Left renal cortex interstitium (tissue), 4 donors: ENCODE measurements around the gene KCNB1. TPM values are rescaled to one million over a fixed set of nuclear protein-coding genes. Genes with fewer than 3 reads are reported as not detected.

Experiments used
- DNase-seq, 4 donors: peaks; one replicate each; pipeline ENCODE4 v3.0.0-alpha.2; 2013; ENCODE audit warnings: low read depth in 4 of 4, low spot score in 2 of 4, missing footprints in 1 of 4
- polyA plus RNA-seq, 4 donors: library from polyadenylated mRNA; unstranded; fragments of 120-200 nt; gene quantifications; one replicate each; pipeline ENCODE4 v1.2.1, GENCODE V29; 2013; ENCODE audit not compliant: insufficient read length in 4 of 4

The KCNB1 gene
- 1 to 10 TPM in 1 of 4 donors, under 1 TPM in 3; 0.47 to 1.1 (median 0.70) TPM for polyA plus RNA-seq

DNA sequence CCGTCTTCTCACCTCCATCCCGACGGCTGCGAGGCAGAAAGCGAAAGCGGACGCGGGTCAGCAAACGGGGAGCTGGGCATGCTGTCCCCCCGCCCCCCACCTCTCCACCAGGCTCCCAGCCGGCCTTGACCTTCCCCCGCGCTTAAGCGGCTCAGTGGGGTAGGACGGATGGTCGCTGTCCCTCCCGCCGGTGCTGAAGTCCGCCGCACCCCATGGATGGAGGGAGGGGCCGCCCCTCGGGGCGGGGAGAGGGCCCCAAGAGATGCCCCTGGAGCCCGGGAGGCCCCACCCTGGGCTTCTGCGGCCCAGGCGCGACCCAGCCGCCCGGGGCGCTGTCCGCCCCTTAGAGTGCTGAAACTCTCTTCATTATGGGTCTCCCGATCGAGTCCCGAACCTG, at the start of gene KCNB1:
Gene KCNB1 (minus strand): TSS at position 48 of the 397 bp plus-strand sequence. CDS start 188 bp downstream, outside the sequence.
- peak; percentile 47 to 73 (median 70) for DNase-seq

DNA sequence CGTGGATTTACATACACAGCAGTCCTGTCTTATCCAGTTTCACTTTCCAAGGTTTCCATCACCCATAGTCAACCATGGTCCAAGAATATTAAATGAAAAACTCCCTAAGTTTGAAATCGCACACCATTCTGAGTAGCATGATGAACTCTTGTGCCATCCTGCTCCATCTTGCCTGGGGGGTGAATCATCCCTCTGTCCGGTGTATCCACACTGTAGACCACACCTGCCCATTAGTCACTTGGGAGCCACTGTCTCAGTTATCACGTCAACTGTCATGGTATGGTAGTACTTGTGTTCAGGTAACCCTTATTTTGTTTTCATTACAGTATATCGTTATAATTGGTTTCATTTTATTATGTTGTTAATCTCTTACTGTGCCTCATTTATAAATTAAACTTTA, 47.0 kb upstream of the KCNB1 start:
- no peak for DNase-seq

DNA sequence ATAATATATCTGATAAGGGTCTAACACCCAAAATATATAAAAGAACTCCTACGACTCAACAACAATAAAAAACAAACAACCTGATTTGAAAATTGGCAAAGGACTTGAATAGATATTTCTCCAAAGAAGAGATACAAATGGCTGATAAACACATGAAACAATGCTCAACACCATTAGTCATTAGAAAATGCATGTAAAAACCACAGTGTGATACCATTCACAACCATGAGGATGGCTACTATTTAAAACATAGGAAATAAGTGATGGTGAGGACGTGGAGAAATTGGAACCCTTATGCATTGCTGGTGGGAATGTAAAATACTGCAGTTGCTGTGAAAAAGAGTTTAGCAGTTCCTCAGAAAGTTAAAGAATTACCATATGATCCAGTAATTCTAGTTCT, 44.1 kb upstream of the KCNB1 start:
- no peak for DNase-seq

DNA sequence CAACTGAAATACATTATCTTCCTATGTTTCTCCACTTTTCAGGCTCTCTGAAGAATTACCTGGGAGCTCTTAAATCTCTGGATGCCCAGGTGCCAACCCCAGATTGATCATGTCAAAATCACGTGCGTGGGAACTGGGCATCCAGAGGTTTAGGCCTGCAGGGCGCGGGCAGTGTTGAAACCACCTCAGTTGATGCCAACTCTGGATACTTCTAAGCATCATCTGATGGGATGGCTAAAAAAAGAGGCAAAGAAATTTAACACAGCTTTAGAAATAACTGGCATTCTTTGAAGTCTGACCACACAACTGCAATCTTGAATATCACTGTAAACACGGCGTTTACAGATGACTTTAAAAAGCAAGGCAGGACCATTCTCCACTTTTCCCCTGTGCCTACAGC, 43.6 kb upstream of the KCNB1 start:
- no peak for DNase-seq

DNA sequence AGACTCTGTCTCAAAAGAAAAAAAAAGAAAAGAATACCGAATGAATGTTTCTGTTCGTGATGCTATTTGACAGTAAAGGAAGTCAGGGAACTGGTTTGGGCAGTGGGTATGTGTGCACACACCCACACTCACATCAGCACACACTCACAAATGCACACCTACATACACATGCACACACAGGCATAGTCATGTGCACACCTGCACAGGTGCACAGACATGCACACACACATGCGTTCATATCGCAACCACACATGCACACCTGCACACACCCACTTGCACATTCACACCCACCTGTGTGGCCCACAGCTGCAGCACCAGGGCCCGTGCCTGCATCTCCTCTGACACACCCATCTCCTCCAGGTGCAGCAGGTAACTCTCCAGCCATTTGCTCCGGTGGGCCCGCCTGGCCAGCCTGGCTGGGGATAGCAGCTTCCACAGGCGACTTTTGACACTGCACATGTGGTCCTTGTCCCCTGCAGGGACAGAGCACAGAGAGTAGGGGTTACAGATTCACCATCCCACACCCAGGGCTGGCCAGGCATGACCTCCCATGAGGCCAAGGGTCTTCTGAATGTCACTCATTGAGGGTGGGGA, 41.4 kb upstream of the KCNB1 start:
- no peak for DNase-seq

DNA sequence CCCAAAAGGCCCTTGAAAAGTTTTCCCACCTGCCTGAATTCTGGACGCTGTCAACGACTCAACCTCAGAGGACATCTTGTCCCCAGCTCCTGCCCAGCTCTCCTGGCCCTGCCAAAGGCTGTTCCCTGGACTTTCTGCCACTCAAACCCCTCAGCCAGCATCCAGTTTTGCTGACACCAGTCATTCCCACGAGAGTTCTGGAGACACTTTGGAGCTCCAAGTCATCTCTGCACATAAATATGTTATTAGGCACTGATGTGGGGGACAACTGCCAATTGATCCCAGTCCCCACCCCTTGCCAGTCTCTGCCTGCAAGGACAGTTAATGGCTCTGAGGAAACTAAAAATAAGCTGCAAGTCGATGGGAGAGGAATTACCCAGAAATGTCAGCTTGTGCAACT, 38.9 kb upstream of the KCNB1 start:
- DNase-seq: no peak

DNA sequence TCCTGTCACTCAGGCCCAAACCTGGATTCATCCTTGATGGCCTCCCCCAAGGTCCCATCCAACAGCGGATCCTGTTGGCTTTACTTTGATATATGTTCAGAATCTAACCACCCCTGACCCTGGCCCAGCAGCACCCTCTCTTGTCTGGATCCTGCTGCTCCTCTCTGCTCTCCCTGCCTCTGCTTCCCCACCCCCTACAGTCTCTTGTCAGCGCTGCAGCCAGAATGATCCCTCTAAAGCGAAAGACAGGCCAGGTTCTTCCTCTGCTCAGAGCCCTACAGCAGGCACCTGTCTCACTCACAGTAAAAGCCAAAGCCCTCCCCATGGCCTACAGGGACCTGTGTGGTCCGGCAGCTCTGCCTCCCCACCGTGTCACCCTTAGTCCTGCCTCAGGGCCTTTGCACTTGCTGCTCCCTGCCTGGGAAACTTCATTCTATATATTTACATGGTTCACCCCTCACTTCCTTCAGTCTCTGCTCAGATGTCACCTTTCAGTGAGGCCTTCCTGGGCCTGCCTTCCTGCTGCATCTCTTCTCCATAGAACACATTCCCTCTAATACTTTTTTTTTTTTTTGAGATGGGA, 37.4 kb upstream of the KCNB1 start:
- no peak for DNase-seq

DNA sequence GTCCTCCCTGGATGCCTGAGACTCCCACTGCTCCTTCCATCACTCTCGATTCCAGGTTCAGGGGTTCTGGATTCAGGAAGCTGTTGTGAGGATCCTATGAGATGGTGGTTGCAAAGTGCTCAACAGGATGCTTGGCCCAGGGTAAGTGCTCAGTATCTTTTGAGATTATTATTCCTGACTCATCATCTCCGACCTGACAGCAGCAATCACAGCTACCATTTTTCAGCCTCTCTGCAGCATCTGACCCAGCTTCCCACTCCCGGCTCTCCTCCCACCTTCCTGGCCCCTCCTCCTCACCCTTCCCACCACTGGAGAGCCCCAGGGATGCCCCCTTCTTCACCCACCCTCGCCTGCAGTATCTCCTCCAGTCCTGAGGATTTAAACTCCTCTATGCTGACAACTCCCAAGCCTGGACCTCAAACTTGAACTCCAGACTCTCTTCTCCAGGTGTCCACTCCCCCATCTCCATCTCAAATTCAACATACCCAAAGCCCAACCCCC, 36.8 kb upstream of the KCNB1 start:
- no peak for DNase-seq

DNA sequence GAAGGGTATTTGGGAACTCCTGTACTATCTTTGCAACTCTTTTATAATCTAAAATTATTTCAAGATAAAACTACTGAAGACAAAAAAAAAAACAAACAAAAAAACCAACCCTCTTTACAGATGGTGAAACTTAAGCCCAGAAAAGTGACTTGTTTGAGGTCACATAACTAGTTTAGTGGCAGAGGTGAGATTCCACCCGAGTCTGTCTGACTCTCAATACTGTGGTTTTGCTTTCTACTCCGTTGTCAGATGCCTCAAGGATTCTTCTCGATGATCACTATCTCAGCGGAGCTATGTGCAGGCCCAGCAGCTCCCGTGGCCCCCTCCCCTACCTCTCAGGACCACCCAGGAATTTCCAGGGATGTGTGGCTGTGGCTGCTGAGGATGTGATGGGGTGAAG, 36.1 kb upstream of the KCNB1 start:
- no peak for DNase-seq

DNA sequence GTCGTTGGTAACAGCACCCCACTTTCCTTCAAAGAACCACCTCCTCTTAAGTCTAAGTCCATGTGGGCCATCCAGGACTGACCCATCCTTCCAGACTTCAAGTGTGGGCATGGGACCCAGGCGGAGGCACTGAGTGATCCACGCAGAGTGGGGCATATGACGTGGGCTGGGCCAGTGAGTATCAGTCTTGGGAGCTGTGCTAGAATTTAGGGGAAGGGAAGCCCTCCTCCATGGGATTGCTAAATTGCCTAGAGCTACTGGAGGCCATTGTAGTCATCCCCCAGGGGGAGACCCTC, 35.3 kb upstream of the KCNB1 start:
- no peak for DNase-seq

DNA sequence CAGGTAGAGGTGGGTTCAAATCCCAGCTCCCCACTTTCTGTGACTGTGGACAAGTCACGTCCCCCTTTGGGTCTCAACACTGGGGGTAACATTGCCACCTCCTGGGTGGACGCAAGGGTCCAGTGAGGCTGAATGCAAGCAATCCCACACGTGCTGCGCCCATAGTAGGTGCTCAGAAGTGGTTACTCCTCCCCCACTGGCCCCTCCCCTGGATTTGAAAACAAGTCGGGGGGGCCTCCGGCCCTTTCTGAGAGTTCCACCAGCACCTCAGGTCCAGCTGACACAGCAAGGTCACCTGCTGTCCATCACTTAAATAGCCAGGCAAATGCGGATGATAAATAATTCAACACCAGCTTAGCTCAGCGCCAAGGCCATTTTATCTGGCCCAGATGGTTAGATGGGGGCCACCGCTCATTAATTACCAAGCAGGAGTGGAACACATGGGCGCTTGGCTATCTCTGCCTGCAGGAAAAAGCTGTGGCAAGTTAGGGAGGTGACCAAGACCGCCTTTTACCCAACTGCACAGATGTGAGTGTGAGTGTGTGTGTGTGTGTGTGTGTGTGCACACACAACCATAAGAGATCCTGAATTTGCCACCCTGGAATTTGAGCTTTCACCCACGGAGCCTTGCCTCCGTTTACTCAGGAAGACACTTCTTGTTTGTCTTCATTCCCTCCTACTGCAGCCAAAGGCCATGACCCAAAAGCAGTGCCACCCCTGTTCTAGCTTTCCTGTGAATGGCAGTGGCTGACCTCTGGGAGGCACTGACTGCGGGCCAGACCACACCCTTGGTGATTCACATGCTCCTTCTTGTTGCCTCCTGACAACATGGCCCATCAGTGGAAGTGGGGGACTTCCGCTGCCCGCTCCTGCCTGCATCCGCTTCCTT, 34.7 kb upstream of the KCNB1 start:
- no peak for DNase-seq

DNA sequence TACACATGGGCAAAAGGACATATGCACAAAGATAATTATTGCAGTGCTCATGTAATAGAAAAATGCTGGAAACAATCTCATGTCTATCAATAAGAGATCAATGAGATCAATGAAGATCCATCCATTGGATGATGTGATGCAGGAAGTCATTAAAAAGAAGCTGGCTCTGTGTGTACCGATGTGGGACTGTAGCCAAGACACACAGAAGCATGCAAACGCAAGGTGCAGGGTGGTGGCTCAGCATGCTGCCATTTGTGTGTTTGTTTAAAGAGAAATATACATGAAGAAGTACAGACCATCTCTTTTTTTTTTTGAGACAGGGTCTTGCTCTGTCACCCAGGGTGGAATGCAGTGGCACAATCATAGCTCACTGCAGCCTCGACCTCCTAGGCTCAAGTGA, 33.1 kb upstream of the KCNB1 start:
- no peak for DNase-seq

DNA sequence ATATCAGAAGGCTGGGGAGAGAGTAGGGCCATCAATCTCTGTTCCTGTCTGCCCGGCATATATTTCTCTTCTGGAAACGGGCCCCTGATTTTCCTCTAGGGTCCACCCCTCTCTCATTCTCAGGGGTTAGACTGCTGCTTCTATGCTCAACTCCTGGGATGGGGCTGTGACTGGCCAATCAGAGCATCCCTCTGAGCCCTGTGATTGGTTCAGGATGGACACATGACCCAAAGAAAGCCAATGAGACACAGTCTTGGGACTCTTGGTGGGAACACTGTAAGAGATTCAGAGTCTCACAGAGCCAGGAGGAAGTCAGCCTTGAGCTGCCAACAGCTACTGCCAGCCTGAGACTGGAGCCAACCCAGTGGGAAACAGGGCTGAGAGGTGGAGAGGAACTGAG, 31.0 kb upstream of the KCNB1 start:
- no peak for DNase-seq

DNA sequence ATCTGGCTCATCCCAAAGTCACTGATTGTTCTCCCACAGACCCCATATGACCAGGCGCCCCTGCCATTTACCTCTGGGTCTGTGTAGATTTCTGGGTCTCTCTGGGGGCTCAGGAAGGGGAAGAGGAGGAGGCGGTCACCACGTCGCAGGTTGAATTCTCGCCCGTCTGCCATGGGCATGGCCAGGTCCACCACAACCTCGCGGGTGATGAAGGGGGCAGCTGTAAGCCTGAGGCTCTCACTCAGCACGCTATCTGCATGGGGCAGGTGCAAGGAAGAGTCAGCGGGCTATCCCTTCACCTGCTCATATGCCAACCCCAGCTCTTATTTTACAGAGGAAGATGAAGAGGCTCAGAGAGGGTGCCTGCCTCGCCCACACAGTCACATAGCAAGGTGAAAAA, 30.5 kb upstream of the KCNB1 start:
- no peak for DNase-seq

DNA sequence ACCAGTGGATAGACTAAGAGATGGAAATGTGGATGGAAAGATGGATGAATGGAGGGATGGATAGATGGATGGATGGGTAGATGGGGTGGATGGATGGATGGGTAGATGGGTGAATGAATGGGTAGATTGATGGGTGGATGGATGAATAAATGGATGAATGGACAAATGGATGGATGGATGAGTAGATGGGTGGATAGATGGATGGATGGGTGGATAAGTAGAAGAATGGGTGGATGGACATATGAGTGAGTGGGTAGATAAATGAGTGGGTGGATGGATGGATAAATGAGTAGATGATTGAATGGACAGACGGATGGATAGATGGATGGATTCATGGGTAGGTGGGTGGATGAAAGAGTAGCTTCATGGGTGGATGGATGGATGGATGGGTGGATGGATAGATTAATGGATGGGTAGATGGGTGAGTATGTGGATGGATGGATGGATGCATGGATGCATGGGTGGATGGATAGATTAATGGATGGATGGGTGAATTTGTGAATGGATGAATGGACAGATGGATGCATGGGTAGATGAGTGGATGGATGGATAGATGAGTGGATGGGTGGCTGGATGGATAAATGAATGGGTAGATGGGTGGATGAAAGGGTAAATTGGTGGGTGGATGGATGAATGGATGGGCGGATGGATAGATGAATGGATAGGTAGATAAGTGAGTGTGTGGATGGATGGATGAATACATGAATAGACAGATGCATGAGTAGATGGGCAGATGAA, 29.5 kb upstream of the KCNB1 start:
- no peak for DNase-seq

DNA sequence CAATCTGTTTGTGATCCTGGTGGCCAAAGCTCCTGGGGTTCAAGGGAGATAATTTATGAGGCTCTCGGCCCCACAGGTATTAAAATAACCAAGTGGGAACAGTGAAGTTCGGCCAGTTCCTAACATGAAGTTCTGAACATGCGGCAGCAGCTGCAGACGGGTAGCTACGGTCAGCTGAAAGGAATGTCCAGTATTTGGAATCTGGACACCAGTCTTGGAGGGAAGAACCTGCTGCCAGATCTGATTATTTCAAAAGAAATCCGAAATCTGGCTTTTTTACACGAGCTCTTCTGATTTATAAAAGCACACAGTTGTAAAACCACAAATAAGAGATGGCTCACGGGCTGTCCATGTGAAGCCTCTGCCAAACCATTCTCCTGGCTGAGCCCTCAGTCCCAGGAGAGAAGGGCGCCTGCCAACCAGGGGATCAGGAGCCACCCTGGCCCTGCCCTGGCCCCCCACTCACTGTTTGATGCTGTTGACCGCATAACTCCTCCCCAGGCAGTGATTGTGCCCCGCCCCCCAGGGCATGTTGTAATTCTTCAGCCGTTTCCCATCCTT, 28.2 kb upstream of the KCNB1 start:
- no peak for DNase-seq

DNA sequence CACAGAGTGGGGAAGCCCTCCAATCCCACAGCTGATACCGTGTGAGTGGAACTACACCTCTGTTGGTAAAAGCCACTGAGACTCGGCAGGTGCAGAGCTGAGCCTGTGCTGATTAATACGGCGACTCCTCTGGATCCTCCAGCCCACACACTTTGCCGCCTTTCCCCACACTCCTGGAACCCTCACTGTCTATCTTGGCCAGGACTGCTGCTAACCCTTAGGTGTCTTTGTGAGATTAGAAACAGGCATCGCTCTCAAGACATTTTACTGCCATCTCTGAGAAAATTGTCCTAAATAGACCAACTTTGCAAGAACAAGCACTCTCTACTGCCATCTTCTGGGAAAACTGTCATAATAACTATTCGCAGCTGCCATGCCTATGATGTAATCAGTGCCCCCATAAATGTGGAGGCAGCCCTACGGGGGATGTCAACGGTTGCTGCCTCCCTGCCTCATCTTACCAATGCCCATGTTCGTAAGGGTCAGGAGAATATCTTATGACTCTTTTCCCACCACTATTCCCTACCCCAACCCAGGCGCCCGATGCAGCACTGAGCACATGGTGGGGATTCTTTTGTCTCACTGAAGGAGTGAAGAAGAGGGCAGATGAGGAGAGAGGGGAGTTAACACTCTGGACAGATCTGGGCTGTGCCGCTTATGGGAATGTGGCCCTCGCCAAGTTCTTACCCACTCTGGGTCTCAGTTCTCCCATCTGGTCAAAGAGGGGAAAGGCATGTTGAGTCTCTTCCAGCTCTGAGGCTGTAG, 26.1 kb upstream of the KCNB1 start:
- DNase-seq: peak in 2 of 4 donors; percentile 2 to 37

DNA sequence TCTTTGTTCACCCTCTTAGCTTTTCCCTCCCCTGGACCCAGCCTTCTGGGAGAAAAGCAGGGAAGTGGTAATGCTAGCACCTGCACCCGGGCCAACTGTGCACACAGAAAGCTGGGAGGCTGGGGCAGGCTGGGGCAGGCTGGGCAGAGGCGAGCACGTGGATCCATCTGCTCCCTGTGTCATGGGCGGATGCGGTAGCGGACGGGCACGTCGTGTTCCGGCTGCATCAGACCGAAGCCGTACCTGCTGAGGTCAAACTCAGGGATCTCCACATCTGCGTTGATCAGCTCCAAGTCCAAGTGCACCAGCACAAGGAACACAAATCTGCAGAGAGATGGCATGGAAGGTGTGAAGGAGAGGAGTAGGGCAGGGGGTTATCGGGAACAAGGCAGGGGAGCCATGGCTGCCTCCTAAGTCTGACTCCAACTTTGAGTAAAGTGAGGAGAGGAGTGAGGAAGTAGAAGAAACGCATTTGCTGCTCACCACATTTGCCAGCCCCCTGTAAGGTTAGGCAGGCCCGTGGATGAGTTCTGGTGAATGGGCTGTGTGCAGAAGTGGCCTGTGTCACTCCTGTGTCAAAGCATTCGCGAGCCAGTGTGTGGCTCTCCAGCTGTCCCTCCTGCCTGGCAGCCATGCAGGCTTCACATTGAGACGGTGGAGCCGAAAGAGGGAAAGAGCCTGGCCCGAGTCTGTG, 25.4 kb upstream of the KCNB1 start:
- no peak for DNase-seq

DNA sequence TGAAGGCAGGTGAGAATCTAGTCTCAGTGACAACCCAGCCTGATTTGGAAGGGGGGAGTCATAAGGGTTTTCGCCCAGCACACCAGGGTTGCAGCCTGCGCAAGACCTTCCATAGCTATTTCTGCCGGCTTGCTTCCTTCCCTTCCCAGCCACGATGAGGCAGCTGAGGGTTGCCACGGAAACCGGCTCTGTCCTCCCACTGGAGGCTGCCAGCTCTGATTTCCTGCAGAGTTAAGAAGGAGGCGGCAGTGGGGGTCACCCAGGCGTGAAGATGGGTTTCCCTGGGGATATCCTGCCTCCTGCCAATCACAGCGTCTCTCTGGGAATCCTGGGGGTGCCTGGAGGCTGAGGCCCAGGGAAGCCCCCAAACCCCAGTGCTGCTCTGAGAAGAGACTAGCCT, 23.1 kb upstream of the KCNB1 start:
- DNase-seq: peak; percentile 53 to 79 (median 61)
